ENCODE measurements around the gene CAMK2B.

Gene CAMK2B

GRCh38 chr7:44212581-44213184 lies 112.7 kb downstream of the CAMK2B start:
- H3K9ac ChIP-seq (ENCODE audit: low read length): no peak overlapping the region
- H3K36me3 ChIP-seq (replicated peaks; ENCODE audit: insufficient read depth, low read length): peaks cover 11% of the 10 kb centered on the region; the same call in 1 of the 2 replicates
- DNase-seq: no peak
- TF ChIP-seq EZH2 (optimal IDR thresholded peaks at IDR 0.05; ENCODE audit: low read depth, low read length): no peak
- TF ChIP-seq CTCF (IDR thresholded peaks at IDR 0.05; ENCODE audit: low read length): no peak
- TF ChIP-seq EZH2phosphoT487 (IDR thresholded peaks at IDR 0.05; ENCODE audit: low read length): no peak
- H3K9me3 ChIP-seq (replicated peaks; ENCODE audit: insufficient read depth, low read length): no peaks in the 10 kb centered on the region
- H3K4me3 ChIP-seq (ENCODE audit: low read length): no peak overlapping the region
- no peaks in the 10 kb centered on the region for H3K4me1 ChIP-seq (ENCODE audit: low read length)
- H3K27me3 ChIP-seq (replicated peaks; ENCODE audit: insufficient read depth, low read length): no peaks in the 10 kb centered on the region
- no peaks in the 10 kb centered on the region for H3K79me2 ChIP-seq (ENCODE audit: low read length)
- H3K4me2 ChIP-seq (ENCODE audit: low read depth, low read length): no peak overlapping the region
- H2AFZ ChIP-seq (ENCODE audit: low read length): no peak overlapping the region
- H3K27ac ChIP-seq (ENCODE audit: low read length): no peak overlapping the region
- H3K9me2 ChIP-seq (replicated peaks; ENCODE audit: insufficient read depth, low read length): no peaks in the 10 kb centered on the region
- no peaks in the 10 kb centered on the region for H4K20me1 ChIP-seq (ENCODE audit: insufficient read depth, low read length)
- no peaks in the 10 kb centered on the region for H3F3A ChIP-seq (ENCODE audit: insufficient read depth, low read length)

- peaks cover 11% of the 10 kb centered on the region; the same call in 1 of the 2 replicates for H3K36me3 ChIP-seq (replicated peaks; ENCODE audit: insufficient read depth, low read length)
- no peak for TF ChIP-seq EZH2 (optimal IDR thresholded peaks at IDR 0.05; ENCODE audit: low read depth, low read length)
- TF ChIP-seq CTCF (IDR thresholded peaks at IDR 0.05; ENCODE audit: low read length): no peak
- no peak for TF ChIP-seq EZH2phosphoT487 (IDR thresholded peaks at IDR 0.05; ENCODE audit: low read length)
- no peaks in the 10 kb centered on the region for H3K9me3 ChIP-seq (replicated peaks; ENCODE audit: insufficient read depth, low read length)
- H3K27me3 ChIP-seq (replicated peaks; ENCODE audit: insufficient read depth, low read length): no peaks in the 10 kb centered on the region
- H2AFZ ChIP-seq (ENCODE audit: low read length): no peak overlapping the region
- no peak overlapping the region for H3K4me2 ChIP-seq (ENCODE audit: low read depth, low read length)
- no peaks in the 10 kb centered on the region for H3K79me2 ChIP-seq (ENCODE audit: low read length)
- H3K9ac ChIP-seq (ENCODE audit: low read length): no peak overlapping the region
- no peak overlapping the region for H3K4me3 ChIP-seq (ENCODE audit: low read length)
- DNase-seq: no peak
- H3F3A ChIP-seq (ENCODE audit: insufficient read depth, low read length): no peaks in the 10 kb centered on the region
- no peaks in the 10 kb centered on the region for H4K20me1 ChIP-seq (ENCODE audit: insufficient read depth, low read length)
- H3K4me1 ChIP-seq (ENCODE audit: low read length): peaks cover 5% of the 10 kb centered on the region; the same call in 1 of the 2 replicates
- H3K27ac ChIP-seq (ENCODE audit: low read length): no peak overlapping the region
- no peaks in the 10 kb centered on the region for H3K9me2 ChIP-seq (replicated peaks; ENCODE audit: insufficient read depth, low read length)
Measured at GRCh38 chr7:44212018-44212417, 113.4 kb downstream of the CAMK2B start.

- peaks cover 11% of the 10 kb centered on the region; the same call in 1 of the 2 replicates for H3K36me3 ChIP-seq (replicated peaks; ENCODE audit: insufficient read depth, low read length)
Measured at GRCh38 chr7:44211126-44211675, 114.2 kb downstream of the CAMK2B start.

More at GRCh38 chr7:44211126-44211675, 114.2 kb downstream of the CAMK2B start:
- H3K9me2 ChIP-seq (replicated peaks; ENCODE audit: insufficient read depth, low read length): no peaks in the 10 kb centered on the region
- no peak overlapping the region for H3K9ac ChIP-seq (ENCODE audit: low read length)
- H3K4me3 ChIP-seq (ENCODE audit: low read length): no peak overlapping the region
- H3K27me3 ChIP-seq (replicated peaks; ENCODE audit: insufficient read depth, low read length): no peaks in the 10 kb centered on the region
- peaks cover 5% of the 10 kb centered on the region; the same call in 1 of the 2 replicates for H3K4me1 ChIP-seq (ENCODE audit: low read length)
- no peaks in the 10 kb centered on the region for H3K79me2 ChIP-seq (ENCODE audit: low read length)
- no peaks in the 10 kb centered on the region for H4K20me1 ChIP-seq (ENCODE audit: insufficient read depth, low read length)
- H3F3A ChIP-seq (ENCODE audit: insufficient read depth, low read length): no peaks in the 10 kb centered on the region
- no peak overlapping the region for H2AFZ ChIP-seq (ENCODE audit: low read length)
- H3K4me2 ChIP-seq (ENCODE audit: low read depth, low read length): no peak overlapping the region
- TF ChIP-seq EZH2 (optimal IDR thresholded peaks at IDR 0.05; ENCODE audit: low read depth, low read length) (no peak), CTCF (IDR thresholded peaks at IDR 0.05; ENCODE audit: low read length) (no peak), EZH2phosphoT487 (IDR thresholded peaks at IDR 0.05; ENCODE audit: low read length) (no peak)
- no peak for DNase-seq
- H3K27ac ChIP-seq (ENCODE audit: low read length): no peak overlapping the region
- no peaks in the 10 kb centered on the region for H3K9me3 ChIP-seq (replicated peaks; ENCODE audit: insufficient read depth, low read length)

Data from MM.1S (cell line).